GM12873 (cell line): Measurements from ENCODE around the gene CENPF.

Experiments
- TF ChIP-seq, protein P1 (sequence below): IDR thresholded peaks from 2 replicates; pipeline ENCODE4 v1.5.1; 2012; ENCODE audit warnings: low read depth, mild to moderate bottlenecking, moderate library complexity, low read length, control low read depth; ENCODE audit not compliant: insufficient read depth; ENCODE audit errors: missing control alignments

Gene CENPF

DNA sequence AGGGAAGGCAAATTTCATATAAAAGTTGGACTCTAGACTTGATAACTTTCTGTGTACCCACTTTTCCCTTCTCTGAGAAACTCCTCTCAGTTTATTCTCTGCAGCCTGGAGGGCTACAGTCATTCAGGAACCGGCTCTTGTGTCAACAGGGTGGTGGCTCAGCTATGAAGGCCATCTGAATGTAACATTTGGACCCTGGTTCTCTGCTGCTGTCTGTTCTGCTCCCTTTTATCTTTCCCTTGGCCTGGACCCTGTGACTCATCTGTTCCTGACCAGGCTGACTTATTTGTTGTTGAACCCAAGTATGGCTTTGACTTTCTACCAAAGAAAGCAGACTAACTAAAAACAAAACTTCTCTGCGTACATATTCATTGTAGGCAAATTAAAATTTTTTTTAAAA, 75.4 kb downstream of the CENPF start:
- TF ChIP-seq, protein P1, sequence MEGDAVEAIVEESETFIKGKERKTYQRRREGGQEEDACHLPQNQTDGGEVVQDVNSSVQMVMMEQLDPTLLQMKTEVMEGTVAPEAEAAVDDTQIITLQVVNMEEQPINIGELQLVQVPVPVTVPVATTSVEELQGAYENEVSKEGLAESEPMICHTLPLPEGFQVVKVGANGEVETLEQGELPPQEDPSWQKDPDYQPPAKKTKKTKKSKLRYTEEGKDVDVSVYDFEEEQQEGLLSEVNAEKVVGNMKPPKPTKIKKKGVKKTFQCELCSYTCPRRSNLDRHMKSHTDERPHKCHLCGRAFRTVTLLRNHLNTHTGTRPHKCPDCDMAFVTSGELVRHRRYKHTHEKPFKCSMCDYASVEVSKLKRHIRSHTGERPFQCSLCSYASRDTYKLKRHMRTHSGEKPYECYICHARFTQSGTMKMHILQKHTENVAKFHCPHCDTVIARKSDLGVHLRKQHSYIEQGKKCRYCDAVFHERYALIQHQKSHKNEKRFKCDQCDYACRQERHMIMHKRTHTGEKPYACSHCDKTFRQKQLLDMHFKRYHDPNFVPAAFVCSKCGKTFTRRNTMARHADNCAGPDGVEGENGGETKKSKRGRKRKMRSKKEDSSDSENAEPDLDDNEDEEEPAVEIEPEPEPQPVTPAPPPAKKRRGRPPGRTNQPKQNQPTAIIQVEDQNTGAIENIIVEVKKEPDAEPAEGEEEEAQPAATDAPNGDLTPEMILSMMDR = no peak

DNA sequence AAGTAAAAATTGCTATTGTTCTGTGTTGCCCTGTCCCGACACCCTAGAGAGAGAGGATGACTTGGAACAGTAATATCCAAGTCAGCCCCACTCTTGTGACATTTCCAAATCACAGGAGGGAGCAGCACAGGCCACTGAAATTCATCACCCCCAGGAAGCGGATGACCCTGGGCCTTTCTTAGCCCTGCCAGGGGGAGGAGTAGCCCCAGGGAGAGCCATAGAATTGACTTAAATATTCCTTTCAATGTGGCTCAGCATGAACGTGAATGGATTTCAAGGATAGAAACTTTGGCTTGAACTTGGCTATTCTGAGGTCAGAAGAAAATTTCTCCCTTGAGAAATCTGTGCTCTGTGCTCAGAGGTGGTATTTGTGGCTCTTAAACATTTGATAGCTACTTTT, 80.6 kb downstream of the CENPF start:
- TF ChIP-seq, protein P1 = no peak

DNA sequence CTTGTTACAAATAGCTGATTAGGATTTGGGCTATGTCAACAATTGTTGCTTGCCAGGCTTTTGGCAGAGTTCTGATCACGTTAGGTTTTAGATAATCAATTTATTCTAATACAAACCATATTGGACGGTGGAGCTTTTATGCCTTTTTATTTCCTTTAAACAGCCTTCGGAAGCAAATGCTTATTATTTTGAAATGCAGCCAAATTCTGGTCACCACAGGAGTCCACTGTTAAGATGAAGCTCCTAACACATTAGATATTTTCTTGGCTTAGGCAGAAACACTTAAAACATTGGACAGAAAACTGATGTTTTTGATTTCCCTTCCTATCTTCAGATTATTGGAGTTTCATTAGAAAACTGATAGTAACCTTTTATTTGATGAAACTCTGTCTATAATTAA, 82.9 kb downstream of the CENPF start:
- TF ChIP-seq, protein P1 = no peak

DNA sequence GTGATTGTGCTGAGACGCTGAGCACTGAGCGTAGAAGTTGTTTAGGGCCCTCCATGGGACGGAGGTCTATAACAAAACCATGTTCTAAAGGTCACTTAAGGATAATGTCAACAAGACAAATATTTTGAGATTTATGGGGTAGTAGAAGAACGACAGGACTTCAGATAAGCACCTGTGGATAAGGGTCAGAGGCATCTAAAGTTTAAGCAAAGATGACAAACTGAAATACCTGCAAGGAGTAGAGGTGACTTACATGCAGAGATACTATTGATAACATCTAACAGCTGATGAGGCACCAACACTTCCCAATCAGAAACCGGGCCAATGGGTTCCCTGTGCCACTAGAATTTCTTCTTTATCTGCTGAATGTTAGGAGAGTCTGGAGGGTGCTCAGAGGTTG, 83.5 kb downstream of the CENPF start:
- TF ChIP-seq, protein P1 = no peak

DNA sequence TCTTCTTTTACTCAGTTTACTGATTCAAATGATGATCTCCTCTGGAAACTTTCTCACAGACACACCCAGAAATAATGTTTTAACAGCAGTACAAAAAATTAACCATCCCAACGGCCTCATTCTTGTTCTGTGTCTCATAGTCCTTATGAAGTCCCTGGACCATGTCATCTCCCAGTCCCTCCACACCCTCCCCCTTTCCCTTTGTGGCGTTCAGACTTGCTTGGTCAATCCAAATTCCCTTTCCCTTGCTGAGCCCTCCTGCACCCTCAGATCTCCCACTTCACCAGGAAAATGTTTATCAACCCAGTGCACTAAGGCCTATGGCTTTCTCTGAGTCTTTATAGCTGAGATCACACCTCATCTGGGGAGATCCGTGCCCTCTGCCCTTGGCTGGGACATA, 85.9 kb downstream of the CENPF start:
- TF ChIP-seq, protein P1 = no peak

DNA sequence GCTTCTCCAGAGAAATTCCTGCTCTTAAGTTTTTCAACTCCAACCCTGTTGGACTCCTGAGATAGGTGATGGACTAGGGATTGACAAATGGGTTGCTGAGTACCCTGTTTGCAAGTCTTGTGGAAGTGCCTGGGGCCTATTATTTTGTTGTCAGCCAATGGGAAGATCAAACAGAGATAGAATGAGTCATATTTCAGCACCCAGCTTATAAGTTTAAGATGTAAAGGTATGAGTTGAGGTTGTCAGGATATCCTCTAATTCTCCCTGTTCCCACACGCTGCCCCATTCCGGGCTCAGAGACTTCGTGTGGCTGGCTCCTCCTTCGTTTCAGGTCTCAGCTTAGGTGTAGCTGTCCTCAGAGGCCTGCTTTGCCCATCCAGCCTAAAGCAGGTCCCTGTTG, 91.8 kb downstream of the CENPF start:
- TF ChIP-seq, protein P1 = no peak

DNA sequence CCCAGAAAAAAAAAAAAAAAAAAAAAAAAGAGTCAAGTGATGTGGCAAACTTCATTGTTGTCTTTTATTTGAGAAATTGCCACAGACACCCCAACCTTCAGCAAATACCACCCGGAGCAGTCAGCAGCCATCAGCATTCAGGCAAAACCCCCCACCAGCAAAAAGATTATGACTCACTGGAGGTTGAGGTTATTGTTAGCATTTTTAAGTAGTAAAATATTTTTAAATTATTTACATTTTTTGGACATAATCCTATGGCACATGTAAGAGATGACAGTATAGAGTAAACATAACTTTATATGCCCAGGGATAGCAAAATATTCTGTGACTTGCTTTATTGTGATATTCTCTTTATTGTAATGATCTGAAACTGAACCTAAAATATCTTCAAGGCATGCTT, 95.6 kb downstream of the CENPF start:
- TF ChIP-seq, protein P1 = no peak
